ENCODE results near the gene CALN1.

Gene CALN1

GRCh38 chr7:71851776-71852498, 560.2 kb downstream of the CALN1 start:
- Histone ChIP-seq H3K9me3 (ENCODE audit: control insufficient read depth, low read length) (no peaks in the 10 kb centered on the region), H3K27ac (ENCODE audit: low read length, poor library complexity, severe bottlenecking) (no peak overlapping the region), H3K4ac (ENCODE audit: low read depth in 1 of 2, low read length in 2 of 2) (no peak overlapping the region), H2AFZ (ENCODE audit: low read depth, low read length) (no peak overlapping the region), H2BK15ac (ENCODE audit: low read depth, poor library complexity, severe bottlenecking) (no peak overlapping the region), H3K4me3 (ENCODE audit: insufficient read depth in 1 of 2, low read depth in 1 of 2, low read length in 2 of 2) (no peak overlapping the region), H4K91ac (ENCODE audit: low read length) (no peak overlapping the region), H2BK120ac (ENCODE audit: low read depth, low read length) (no peak overlapping the region), H2AK5ac (ENCODE audit: low read length, severe bottlenecking) (no peak overlapping the region), H3K36me3 (ENCODE audit: control insufficient read depth in 1 of 2, insufficient read depth in 2 of 2, low read depth in 1 of 2, low read length in 2 of 2) (no peaks in the 10 kb centered on the region), H3K27me3 (ENCODE audit: control insufficient read depth in 1 of 2, insufficient read depth in 1 of 2, low read length in 2 of 2) (peaks cover 0 to 5% of the 10 kb centered on the region in 2 experiments), H3K79me1 (replicated peaks; ENCODE audit: low read length, poor library complexity, severe bottlenecking) (no peaks in the 10 kb centered on the region), H3K4me1 (ENCODE audit: control insufficient read depth, insufficient read depth, low read depth, low read length) (no peaks in the 10 kb centered on the region), H3K9ac (ENCODE audit: low read length) (no peak overlapping the region), H2BK5ac (ENCODE audit: low read depth, low read length, poor library complexity, severe bottlenecking) (no peak overlapping the region), H3K18ac (ENCODE audit: low read depth in 1 of 2, low read length in 2 of 2) (no peak overlapping the region), H3K14ac (ENCODE audit: low read length in 2 of 2) (no peak overlapping the region), H3K23ac (ENCODE audit: low read length in 2 of 2) (no peak overlapping the region), H2BK12ac (ENCODE audit: low read length in 2 of 2) (no peak overlapping the region), H3K4me2 (ENCODE audit: low read length, poor library complexity, severe bottlenecking) (no peak overlapping the region), H4K8ac (ENCODE audit: low read length) (no peak overlapping the region)
- 80% methylated on average over 3 of the region's 9 CpGs for WGBS
- DNase-seq: no peak

GRCh38 chr7:71846160-71846559, 566.0 kb downstream of the CALN1 start:
- Histone ChIP-seq H3K27ac (ENCODE audit: low read length, poor library complexity, severe bottlenecking) (no peak overlapping the region), H3K36me3 (ENCODE audit: control insufficient read depth in 1 of 2, insufficient read depth in 2 of 2, low read depth in 1 of 2, low read length in 2 of 2) (no peaks in the 10 kb centered on the region), H3K9ac (ENCODE audit: low read length) (no peak overlapping the region), H2BK12ac (ENCODE audit: low read length in 2 of 2) (no peak overlapping the region), H3K79me1 (replicated peaks; ENCODE audit: low read length, poor library complexity, severe bottlenecking) (no peaks in the 10 kb centered on the region), H4K8ac (ENCODE audit: low read length) (no peak overlapping the region), H3K18ac (ENCODE audit: low read depth in 1 of 2, low read length in 2 of 2) (no peak overlapping the region), H3K4ac (ENCODE audit: low read depth in 1 of 2, low read length in 2 of 2) (no peak overlapping the region), H3K4me3 (ENCODE audit: insufficient read depth in 1 of 2, low read depth in 1 of 2, low read length in 2 of 2) (no peak overlapping the region), H3K9me3 (ENCODE audit: control insufficient read depth, low read length) (no peaks in the 10 kb centered on the region), H2BK5ac (ENCODE audit: low read depth, low read length, poor library complexity, severe bottlenecking) (no peak overlapping the region), H2BK15ac (ENCODE audit: low read depth, poor library complexity, severe bottlenecking) (no peak overlapping the region), H3K14ac (ENCODE audit: low read length in 2 of 2) (no peak overlapping the region), H2BK120ac (ENCODE audit: low read depth, low read length) (no peak overlapping the region), H3K4me2 (ENCODE audit: low read length, poor library complexity, severe bottlenecking) (no peak overlapping the region), H3K4me1 (ENCODE audit: control insufficient read depth, insufficient read depth, low read depth, low read length) (no peaks in the 10 kb centered on the region), H2AK5ac (ENCODE audit: low read length, severe bottlenecking) (no peak overlapping the region), H3K27me3 (ENCODE audit: control insufficient read depth in 1 of 2, insufficient read depth in 1 of 2, low read length in 2 of 2) (peaks cover 0 to 5% of the 10 kb centered on the region in 2 experiments), H4K91ac (ENCODE audit: low read length) (no peak overlapping the region), H3K23ac (ENCODE audit: low read length in 2 of 2) (no peak overlapping the region), H2AFZ (ENCODE audit: low read depth, low read length) (no peak overlapping the region)
- no peak for DNase-seq
- 35% methylated on average over 3 of the region's 9 CpGs for WGBS

- Histone ChIP-seq H3K27me3 (ENCODE audit: control insufficient read depth in 1 of 2, insufficient read depth in 1 of 2, low read length in 2 of 2) (peaks cover 0 to 5% of the 10 kb centered on the region in 2 experiments), H2AK5ac (ENCODE audit: low read length, severe bottlenecking) (no peak overlapping the region)
These were observed 568.5 kb downstream of the CALN1 start for GRCh38 chr7:71843676-71844075.

GRCh38 chr7:71842786-71843185, 569.4 kb downstream of the CALN1 start:
- H2AFZ ChIP-seq (ENCODE audit: low read depth, low read length): no peak overlapping the region
- no peak overlapping the region for H2BK15ac ChIP-seq (ENCODE audit: low read depth, poor library complexity, severe bottlenecking)
- no peak overlapping the region for H3K27ac ChIP-seq (ENCODE audit: low read length, poor library complexity, severe bottlenecking)
- no peak overlapping the region for H3K18ac ChIP-seq (ENCODE audit: low read depth in 1 of 2, low read length in 2 of 2)
- no peak overlapping the region for H2BK5ac ChIP-seq (ENCODE audit: low read depth, low read length, poor library complexity, severe bottlenecking)
- no peak overlapping the region for H3K4ac ChIP-seq (ENCODE audit: low read depth in 1 of 2, low read length in 2 of 2)
- no peaks in the 10 kb centered on the region for H3K36me3 ChIP-seq (ENCODE audit: control insufficient read depth in 1 of 2, insufficient read depth in 2 of 2, low read depth in 1 of 2, low read length in 2 of 2)
- H3K9me3 ChIP-seq (ENCODE audit: control insufficient read depth, low read length): no peaks in the 10 kb centered on the region
- 33% methylated on average over 1 of the region's 3 CpGs for WGBS
- no peak overlapping the region for H3K14ac ChIP-seq (ENCODE audit: low read length in 2 of 2)
- no peak overlapping the region for H3K4me3 ChIP-seq (ENCODE audit: insufficient read depth in 1 of 2, low read depth in 1 of 2, low read length in 2 of 2)
- no peaks in the 10 kb centered on the region for H3K4me1 ChIP-seq (ENCODE audit: control insufficient read depth, insufficient read depth, low read depth, low read length)
- H3K4me2 ChIP-seq (ENCODE audit: low read length, poor library complexity, severe bottlenecking): no peak overlapping the region
- no peaks in the 10 kb centered on the region for H3K79me1 ChIP-seq (replicated peaks; ENCODE audit: low read length, poor library complexity, severe bottlenecking)
- no peak overlapping the region for H4K8ac ChIP-seq (ENCODE audit: low read length)
- no peak overlapping the region for H2BK12ac ChIP-seq (ENCODE audit: low read length in 2 of 2)
- no peak overlapping the region for H2AK5ac ChIP-seq (ENCODE audit: low read length, severe bottlenecking)
- DNase-seq: no peak
- H3K27me3 ChIP-seq (ENCODE audit: control insufficient read depth in 1 of 2, insufficient read depth in 1 of 2, low read length in 2 of 2): peaks cover 0 to 5% of the 10 kb centered on the region in 2 experiments
- H2BK120ac ChIP-seq (ENCODE audit: low read depth, low read length): no peak overlapping the region
- H3K23ac ChIP-seq (ENCODE audit: low read length in 2 of 2): no peak overlapping the region
- H4K91ac ChIP-seq (ENCODE audit: low read length): no peak overlapping the region
- H3K9ac ChIP-seq (ENCODE audit: low read length): no peak overlapping the region

More at GRCh38 chr7:71843676-71844075, 568.5 kb downstream of the CALN1 start:
- Histone ChIP-seq H3K23ac (ENCODE audit: low read length in 2 of 2) (no peak overlapping the region), H3K36me3 (ENCODE audit: control insufficient read depth in 1 of 2, insufficient read depth in 2 of 2, low read depth in 1 of 2, low read length in 2 of 2) (no peaks in the 10 kb centered on the region), H2AFZ (ENCODE audit: low read depth, low read length) (no peak overlapping the region), H3K14ac (ENCODE audit: low read length in 2 of 2) (no peak overlapping the region), H3K27ac (ENCODE audit: low read length, poor library complexity, severe bottlenecking) (no peak overlapping the region), H2BK5ac (ENCODE audit: low read depth, low read length, poor library complexity, severe bottlenecking) (no peak overlapping the region), H4K91ac (ENCODE audit: low read length) (no peak overlapping the region), H4K8ac (ENCODE audit: low read length) (no peak overlapping the region), H2BK15ac (ENCODE audit: low read depth, poor library complexity, severe bottlenecking) (no peak overlapping the region), H3K79me1 (replicated peaks; ENCODE audit: low read length, poor library complexity, severe bottlenecking) (no peaks in the 10 kb centered on the region), H2BK120ac (ENCODE audit: low read depth, low read length) (no peak overlapping the region), H3K4ac (ENCODE audit: low read depth in 1 of 2, low read length in 2 of 2) (no peak overlapping the region), H3K4me3 (ENCODE audit: insufficient read depth in 1 of 2, low read depth in 1 of 2, low read length in 2 of 2) (no peak overlapping the region), H3K18ac (ENCODE audit: low read depth in 1 of 2, low read length in 2 of 2) (no peak overlapping the region), H2BK12ac (ENCODE audit: low read length in 2 of 2) (no peak overlapping the region), H3K4me2 (ENCODE audit: low read length, poor library complexity, severe bottlenecking) (no peak overlapping the region), H3K9me3 (ENCODE audit: control insufficient read depth, low read length) (no peaks in the 10 kb centered on the region), H3K4me1 (ENCODE audit: control insufficient read depth, insufficient read depth, low read depth, low read length) (no peaks in the 10 kb centered on the region), H3K9ac (ENCODE audit: low read length) (no peak overlapping the region)
- WGBS: 36% methylated on average over 4 of the region's 4 CpGs
- DNase-seq: no peak
